SU-DHL-6 (cell line): ENCODE results near the gene VWC2.

Experiments used
- CTCF ChIP-seq: fragments of 200-600 bp; sonication (generic); IDR thresholded peaks from one replicate; pipeline ENCODE4 v1.5.1; 2017; ENCODE audit warnings: antibody characterized with exemption, mild to moderate bottlenecking, low read length, moderate library complexity; ENCODE audit not compliant: insufficient read depth, poor library complexity, severe bottlenecking
- EZH2phosphoT487 ChIP-seq: fragments of 200-600 bp; sonication (generic), shearing (Covaris generic); conservative IDR thresholded peaks from 2 replicates; pipeline ENCODE4 v1.6.1; 2018; ENCODE audit warnings: mild to moderate bottlenecking, antibody characterized with exemption, low read length, moderate library complexity, mixed read lengths

GRCh38 chr7:49885593-49886285 is 112.3 kb downstream of the VWC2 start:
- TF ChIP-seq CTCF = no peak
- TF ChIP-seq EZH2phosphoT487 = no peak
